ENCODE results near the gene HRAS. TPM values are rescaled to one million over a fixed set of nuclear protein-coding genes. Genes with fewer than 3 reads are reported as not detected.
A peak's percentile ranks its signal among the peaks of the same experiment; 100 is the strongest.
"Not testable (repeated sequence)": the region's sequence is repeated elsewhere in the genome, so short reads cannot be mapped to it uniquely, and the experiment has no call there.

The HRAS gene
- total RNA-seq, 1 donor from 2014 or later: 21.2 TPM

GRCh38 chr11:518463-519202 is 16.7 kb downstream of the HRAS start:
- no peak overlapping the region for H3K9ac ChIP-seq
- Mint-ChIP-seq H3K4me1 (no peaks in the 10 kb centered on the region), H3K4me3 (no peak overlapping the region), H3K36me3 (peaks cover 21% of the 10 kb centered on the region), H3K9me3 (peaks cover 29% of the 10 kb centered on the region), H3K27ac (no peak overlapping the region), H3K27me3 (ENCODE audit: insufficient read depth, low read depth) (peaks cover 2% of the 10 kb centered on the region)
- no peaks in the 10 kb centered on the region for H3K27me3 ChIP-seq
- no peaks in the 10 kb centered on the region for H3K79me2 ChIP-seq (ENCODE audit: low read depth)
- H3K4me1 ChIP-seq: no peaks in the 10 kb centered on the region
- no peak for TF ChIP-seq EZH2 (IDR thresholded peaks at IDR 0.05)
- peak; percentile 91 for TF ChIP-seq CTCF (IDR thresholded peaks at IDR 0.05)
- peaks cover 7% of the 10 kb centered on the region for H3F3A ChIP-seq (ENCODE audit: low read depth)
- no peak overlapping the region for H2AFZ ChIP-seq (replicated peaks)
- DNase-seq (ENCODE audit: low spot score): peak; percentile 86
- no peaks in the 10 kb centered on the region for H4K20me1 ChIP-seq (ENCODE audit: low read depth)
- H3K9me3 ChIP-seq (ENCODE audit: low read depth): no peaks in the 10 kb centered on the region
- no peak overlapping the region for H3K4me3 ChIP-seq
- no peak overlapping the region for H3K4me2 ChIP-seq
- no peaks in the 10 kb centered on the region for H3K36me3 ChIP-seq
- H3K27ac ChIP-seq: no peak overlapping the region

- H3K4me3 Mint-ChIP-seq; H3K4me3 ChIP-seq; H3K27ac Mint-ChIP-seq; H2AFZ ChIP-seq (replicated peaks); H3K36me3 ChIP-seq; H3K4me2 ChIP-seq; H4K20me1 ChIP-seq (ENCODE audit: low read depth); H3K9ac ChIP-seq; H3K27ac ChIP-seq; H3K9me3 ChIP-seq (ENCODE audit: low read depth); H3K4me1 ChIP-seq; H3F3A ChIP-seq (ENCODE audit: low read depth); DNase-seq (ENCODE audit: low spot score); H3K27me3 ChIP-seq; H3K79me2 ChIP-seq (ENCODE audit: low read depth); H3K27me3 Mint-ChIP-seq (ENCODE audit: insufficient read depth, low read depth); H3K4me1 Mint-ChIP-seq: not testable (repeated sequence)
- H3K36me3 Mint-ChIP-seq: peaks cover 27% of the 10 kb centered on the region
- peaks cover 29% of the 10 kb centered on the region for H3K9me3 Mint-ChIP-seq
These were observed 18.3 kb downstream of the HRAS start for GRCh38 chr11:516918-517685.

GRCh38 chr11:516400-516799 is 19.0 kb downstream of the HRAS start:
- Mint-ChIP-seq H3K27ac (no peak overlapping the region), H3K27me3 (ENCODE audit: insufficient read depth, low read depth) (peaks cover 2% of the 10 kb centered on the region), H3K36me3 (peaks cover 30% of the 10 kb centered on the region), H3K4me1 (no peaks in the 10 kb centered on the region), H3K9me3 (peaks cover 29% of the 10 kb centered on the region), H3K4me3 (no peak overlapping the region)
- no peaks in the 10 kb centered on the region for H3K79me2 ChIP-seq (ENCODE audit: low read depth)
- H3K4me3 ChIP-seq: no peak overlapping the region
- H3K27me3 ChIP-seq: no peaks in the 10 kb centered on the region
- no peak overlapping the region for H3K9ac ChIP-seq
- DNase-seq (ENCODE audit: low spot score): no peak
- H3K4me2 ChIP-seq: no peak overlapping the region
- H2AFZ ChIP-seq (replicated peaks): no peak overlapping the region
- no peak overlapping the region for H3K27ac ChIP-seq
- no peaks in the 10 kb centered on the region for H3K36me3 ChIP-seq
- H3K9me3 ChIP-seq (ENCODE audit: low read depth): no peaks in the 10 kb centered on the region
- H3F3A ChIP-seq (ENCODE audit: low read depth): peaks cover 7% of the 10 kb centered on the region
- TF ChIP-seq CTCF (IDR thresholded peaks at IDR 0.05): no peak
- no peak for TF ChIP-seq EZH2phosphoT487 (IDR thresholded peaks at IDR 0.05)
- TF ChIP-seq EZH2 (IDR thresholded peaks at IDR 0.05): no peak
- H3K4me1 ChIP-seq: no peaks in the 10 kb centered on the region
- H4K20me1 ChIP-seq (ENCODE audit: low read depth): no peaks in the 10 kb centered on the region

GRCh38 chr11:515131-515530 is 20.2 kb downstream of the HRAS start:
- no peaks in the 10 kb centered on the region for H4K20me1 ChIP-seq (ENCODE audit: low read depth)
- Mint-ChIP-seq H3K4me3 (no peak overlapping the region), H3K9me3 (peaks cover 23% of the 10 kb centered on the region)

More at GRCh38 chr11:515131-515530, 20.2 kb downstream of the HRAS start:
- H3K27ac Mint-ChIP-seq: no peak overlapping the region
- Histone ChIP-seq H3F3A (ENCODE audit: low read depth) (peaks cover 7% of the 10 kb centered on the region), H3K27me3 (no peaks in the 10 kb centered on the region), H3K4me1 (no peaks in the 10 kb centered on the region), H3K4me2 (no peak overlapping the region), H3K9ac (no peak overlapping the region), H2AFZ (replicated peaks) (no peak overlapping the region), H3K27ac (no peak overlapping the region), H3K36me3 (no peaks in the 10 kb centered on the region), H3K79me2 (ENCODE audit: low read depth) (no peaks in the 10 kb centered on the region), H3K9me3 (ENCODE audit: low read depth) (no peaks in the 10 kb centered on the region), H3K4me3 (no peak overlapping the region)
- H3K4me1 Mint-ChIP-seq: no peaks in the 10 kb centered on the region
- no peak for TF ChIP-seq CTCF (IDR thresholded peaks at IDR 0.05)
- TF ChIP-seq EZH2phosphoT487 (IDR thresholded peaks at IDR 0.05): no peak
- no peak for TF ChIP-seq EZH2 (IDR thresholded peaks at IDR 0.05)
- no peak for DNase-seq (ENCODE audit: low spot score)
- H3K27me3 Mint-ChIP-seq (ENCODE audit: insufficient read depth, low read depth): peaks cover 2% of the 10 kb centered on the region
- peaks cover 30% of the 10 kb centered on the region for H3K36me3 Mint-ChIP-seq

All from neural progenitor cell (in vitro differentiated cells).